ENCODE results near the gene POU1F1. TPM values are rescaled to one million over a fixed set of nuclear protein-coding genes. Genes with fewer than 3 reads are reported as not detected.
"Not testable (repeated sequence)": the region's sequence is repeated elsewhere in the genome, so short reads cannot be mapped to it uniquely, and the experiment has no call there.

The POU1F1 gene, protein sequence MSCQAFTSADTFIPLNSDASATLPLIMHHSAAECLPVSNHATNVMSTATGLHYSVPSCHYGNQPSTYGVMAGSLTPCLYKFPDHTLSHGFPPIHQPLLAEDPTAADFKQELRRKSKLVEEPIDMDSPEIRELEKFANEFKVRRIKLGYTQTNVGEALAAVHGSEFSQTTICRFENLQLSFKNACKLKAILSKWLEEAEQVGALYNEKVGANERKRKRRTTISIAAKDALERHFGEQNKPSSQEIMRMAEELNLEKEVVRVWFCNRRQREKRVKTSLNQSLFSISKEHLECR
- total RNA-seq, result not detected

DNA sequence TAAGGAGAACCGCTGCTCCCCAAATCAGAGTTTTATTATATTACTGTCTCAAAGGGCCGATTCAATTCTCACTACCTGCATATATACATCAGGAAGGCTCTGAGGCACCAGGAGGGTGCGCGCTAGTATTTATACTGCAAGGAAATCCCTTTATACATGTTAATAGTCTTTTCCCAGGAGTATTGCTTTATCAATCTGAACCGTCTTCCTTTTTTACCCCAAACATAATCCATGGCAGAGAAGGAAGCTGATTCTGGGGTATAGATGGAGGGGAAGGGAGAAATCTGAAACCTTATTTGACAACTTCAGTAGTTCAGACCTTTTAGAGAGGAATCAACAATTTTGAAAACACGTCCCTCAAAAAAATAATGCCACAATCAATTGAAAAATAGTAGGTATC is at the start of gene POU1F1:
Gene POU1F1, minus strand, starts transcription at position 101 of the 400 bp plus-strand sequence. CDS start 122 bp downstream, outside the sequence.
- Mint-ChIP-seq H3K27me3 (peaks cover 7% of the 10 kb centered on the region), H3K36me3 (no peaks in the 10 kb centered on the region), H3K27ac (no peak within 1 kb of the TSS), H3K4me3 (no peak within 1 kb of the TSS), H3K9me3 (no peaks in the 10 kb centered on the region), H3K4me1 (ENCODE audit: low read depth) (peaks cover 11% of the 10 kb centered on the region)
- intact Hi-C loops (cut with micrococcal nuclease), result no loop called here
- ChIA-PET CTCF (no interaction called here), POLR2A (no interaction called here)
- DNase-seq, result no peak

DNA sequence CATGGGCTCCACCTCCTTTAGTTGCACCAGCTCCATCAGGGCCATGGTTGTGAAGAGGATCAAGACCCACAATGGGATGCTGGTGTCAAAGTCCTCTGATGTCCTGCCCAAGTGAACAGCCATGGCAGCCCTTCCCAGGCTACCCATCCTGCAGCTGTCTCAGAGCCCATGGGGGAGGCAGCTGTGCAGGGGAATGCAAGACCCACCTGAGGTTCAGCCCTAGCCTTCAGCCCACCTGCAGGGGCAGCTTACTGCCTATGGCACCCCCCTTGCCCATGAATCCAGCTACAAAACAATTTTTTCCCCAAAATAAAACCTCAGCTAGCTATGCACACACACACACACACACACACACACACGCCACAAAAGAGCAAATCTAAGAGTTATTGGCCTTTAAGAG is 48.2 kb upstream of the POU1F1 start:
- intact Hi-C loops (cut with micrococcal nuclease), result no loop called here
- H3K4me1 Mint-ChIP-seq (ENCODE audit: low read depth), result no peaks in the 10 kb centered on the region
- no peak for DNase-seq
- H3K4me3 Mint-ChIP-seq, result no peak overlapping the region
- CTCF ChIA-PET, result interaction anchor here (1.4 kb wide), 1 partner anchor 26 kb away, joined by 4 read pairs; no protein-coding TSS in a partner anchor
- H3K36me3 Mint-ChIP-seq, result no peaks in the 10 kb centered on the region
- H3K9me3 Mint-ChIP-seq, result no peaks in the 10 kb centered on the region
- no peak overlapping the region for H3K27ac Mint-ChIP-seq
- POLR2A ChIA-PET, result no interaction called here
- peaks cover 15% of the 10 kb centered on the region for H3K27me3 Mint-ChIP-seq

DNA sequence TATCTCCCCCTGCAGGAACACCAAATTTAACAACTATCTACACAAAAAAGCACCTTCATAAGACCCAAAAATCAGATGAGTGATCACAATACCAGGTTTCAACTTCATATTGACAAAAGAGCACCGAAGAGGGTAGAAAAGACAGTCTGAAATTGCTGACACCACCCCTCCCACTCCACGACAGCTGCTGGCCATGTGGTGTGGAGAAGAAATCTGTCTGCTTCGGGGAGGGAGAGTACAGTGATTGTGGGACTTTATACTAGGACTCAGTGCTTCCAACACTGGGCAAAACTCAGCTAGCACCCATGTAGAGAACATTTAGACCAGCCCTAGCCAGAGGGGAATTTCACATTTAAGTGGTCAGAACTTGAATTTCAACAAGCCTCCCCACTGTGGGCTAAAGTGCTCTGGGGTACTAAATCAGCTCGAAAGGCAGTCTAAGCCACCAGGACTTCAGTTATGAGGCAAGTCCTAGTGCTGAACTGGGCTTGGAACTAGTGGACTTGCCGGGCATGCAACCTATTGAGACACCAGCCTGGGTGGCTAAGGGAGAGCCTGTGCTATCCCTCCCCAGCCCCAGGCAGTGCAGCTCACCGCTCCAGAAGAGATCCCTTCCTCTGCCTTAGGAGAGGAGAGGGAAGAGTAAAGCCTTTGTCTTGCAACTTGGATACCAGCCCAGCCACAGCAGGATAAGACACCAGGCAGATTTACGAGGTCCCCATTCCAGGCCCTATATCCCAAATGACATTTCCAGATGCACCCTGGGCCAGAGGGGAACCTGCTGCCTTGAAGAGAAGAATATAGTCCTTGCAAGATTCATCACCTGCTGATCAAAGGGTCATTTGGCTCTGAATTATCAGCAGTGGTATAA is 44.6 kb upstream of the POU1F1 start:
- intact Hi-C loops (cut with micrococcal nuclease), result no loop called here
- H3K4me3 Mint-ChIP-seq, result no peak overlapping the region
- ChIA-PET POLR2A (no interaction called here), CTCF (interaction anchor here (0.7 kb wide), 1 partner anchor 19 kb away, joined by 3 read pairs; no protein-coding TSS in a partner anchor)
- no peaks in the 10 kb centered on the region for H3K36me3 Mint-ChIP-seq
- no peak overlapping the region for H3K27ac Mint-ChIP-seq
- H3K9me3 Mint-ChIP-seq, result no peaks in the 10 kb centered on the region
- peaks cover 27% of the 10 kb centered on the region for H3K27me3 Mint-ChIP-seq
- no peak for DNase-seq
- H3K4me1 Mint-ChIP-seq (ENCODE audit: low read depth), result no peaks in the 10 kb centered on the region

DNA sequence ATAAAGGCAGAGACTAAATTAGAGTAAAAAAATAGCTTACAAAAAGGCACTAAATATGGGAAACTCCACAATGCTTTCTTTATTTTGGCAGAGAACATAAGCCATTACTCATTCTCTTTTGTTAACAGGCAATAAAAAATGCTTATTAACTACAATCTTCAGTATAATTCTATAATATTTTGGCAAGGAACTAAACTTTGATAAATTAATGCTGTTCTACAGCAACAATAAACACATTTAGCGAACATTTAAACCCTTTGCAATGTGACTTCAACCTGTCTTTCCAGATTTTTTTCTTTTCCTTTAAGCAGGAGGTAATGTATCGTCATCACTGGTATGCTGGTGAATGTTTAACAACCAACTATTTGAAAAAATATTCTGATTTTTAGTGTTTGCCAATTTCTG is 42.2 kb upstream of the POU1F1 start:
- ChIA-PET POLR2A (no interaction called here), CTCF (interaction anchor here (0.6 kb wide), 1 partner anchor 31 kb away, joined by 3 read pairs; no protein-coding TSS in a partner anchor)

DNA sequence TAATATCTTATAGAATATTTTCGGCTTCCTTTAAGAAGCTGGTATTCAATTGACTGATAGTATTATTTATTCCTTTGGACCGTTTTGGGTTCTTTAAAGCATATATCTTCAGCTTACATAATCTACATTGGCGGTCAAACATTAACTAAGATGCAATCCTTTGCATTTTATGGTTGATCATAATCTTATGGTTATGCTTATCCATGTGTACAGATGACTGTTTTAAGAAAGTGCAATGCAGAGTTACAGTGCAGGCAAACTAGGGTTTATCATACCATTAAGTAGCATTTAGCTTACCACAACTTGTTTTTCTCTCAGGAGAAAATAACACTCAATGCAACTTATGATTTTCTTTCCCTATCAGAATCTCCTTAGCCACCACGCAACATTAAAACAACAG is 41.4 kb upstream of the POU1F1 start:
- CTCF ChIA-PET, result interaction anchor here (1.0 kb wide), 1 partner anchor 19 kb away, joined by 3 read pairs; no protein-coding TSS in a partner anchor
- Mint-ChIP-seq H3K9me3 (no peaks in the 10 kb centered on the region), H3K36me3 (no peaks in the 10 kb centered on the region), H3K4me1 (ENCODE audit: low read depth) (peaks cover 5% of the 10 kb centered on the region), H3K4me3 (no peak overlapping the region), H3K27me3 (peaks cover 24% of the 10 kb centered on the region), H3K27ac (no peak overlapping the region)
- POLR2A ChIA-PET, result no interaction called here
- DNase-seq, result no peak
- intact Hi-C loops (cut with micrococcal nuclease), result no loop called here

More for the DNA sequence above, 42.2 kb upstream of the POU1F1 start:
- intact Hi-C loops (cut with micrococcal nuclease), result no loop called here
- no peaks in the 10 kb centered on the region for H3K9me3 Mint-ChIP-seq
- H3K4me1 Mint-ChIP-seq (ENCODE audit: low read depth), result peaks cover under 1% of the 10 kb centered on the region
- no peak overlapping the region for H3K27ac Mint-ChIP-seq
- DNase-seq, result no peak
- H3K4me3 Mint-ChIP-seq, result no peak overlapping the region
- no peaks in the 10 kb centered on the region for H3K36me3 Mint-ChIP-seq
- H3K27me3 Mint-ChIP-seq, result peaks cover 26% of the 10 kb centered on the region

DNA sequence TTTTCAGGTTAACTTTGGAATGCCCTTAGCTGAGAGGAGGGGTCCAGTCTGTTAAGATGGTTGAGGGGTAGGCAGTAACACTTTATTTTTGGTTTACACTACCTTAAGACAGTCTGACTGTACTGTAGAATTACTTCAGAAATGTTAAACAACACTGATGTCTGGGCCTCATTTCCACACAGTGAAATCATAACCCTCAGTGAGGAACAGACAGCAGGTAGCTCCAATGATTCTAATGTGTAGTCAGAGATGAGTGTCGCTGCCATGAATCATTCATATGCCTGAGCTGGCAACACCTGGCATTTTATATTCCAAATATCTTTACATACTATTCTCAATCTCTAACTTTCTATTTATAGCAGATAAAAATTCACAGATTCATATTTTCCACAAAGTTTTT is 37.3 kb upstream of the POU1F1 start:
- peaks cover 8% of the 10 kb centered on the region for H3K27me3 Mint-ChIP-seq
- no peaks in the 10 kb centered on the region for H3K9me3 Mint-ChIP-seq
- no peak overlapping the region for H3K4me3 Mint-ChIP-seq
- DNase-seq, result peak; percentile 22
- ChIA-PET POLR2A (interaction anchor here (1.0 kb wide), 1 partner anchor 20 kb away, joined by 5 read pairs; no protein-coding TSS in a partner anchor), CTCF (interaction anchor here (1.0 kb wide), 2 partner anchors 15 to 20 kb away, joined by 4 read pairs; no protein-coding TSS in a partner anchor)
- H3K36me3 Mint-ChIP-seq, result no peaks in the 10 kb centered on the region
- intact Hi-C loops (cut with micrococcal nuclease), result loop anchor here (1.0 kb wide), 3 partner anchors 20 to 802 kb away; no protein-coding TSS in a partner anchor
- H3K27ac Mint-ChIP-seq, result no peak overlapping the region
- H3K4me1 Mint-ChIP-seq (ENCODE audit: low read depth), result peaks cover 13% of the 10 kb centered on the region

DNA sequence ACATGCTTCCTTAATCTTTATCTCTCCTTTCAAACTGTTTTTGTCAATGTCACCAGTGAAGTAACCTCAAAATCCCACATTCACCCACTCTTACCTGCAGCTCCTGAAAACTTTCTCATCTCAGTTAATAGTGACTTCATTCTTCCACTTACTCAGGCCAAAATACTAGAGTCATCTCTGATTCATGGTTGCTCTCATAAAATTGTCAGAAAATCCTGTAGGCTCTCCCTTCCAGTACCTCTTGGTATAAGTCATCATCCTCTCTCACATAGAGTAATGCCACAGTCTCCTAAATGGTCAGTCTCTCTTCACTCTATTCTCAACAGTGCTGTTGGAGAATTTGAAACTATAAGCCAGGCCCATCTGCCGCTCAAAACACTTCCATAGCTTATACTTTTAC is 34.9 kb upstream of the POU1F1 start:
- ChIA-PET CTCF (interaction anchor here (0.5 to 1.5 kb wide), 2 partner anchors 52 to 690 kb away, joined by 3 to 4 read pairs; no protein-coding TSS in a partner anchor), POLR2A (no interaction called here)
- H3K36me3 Mint-ChIP-seq, result no peaks in the 10 kb centered on the region
- no peak overlapping the region for H3K27ac Mint-ChIP-seq
- no peak overlapping the region for H3K4me3 Mint-ChIP-seq
- H3K4me1 Mint-ChIP-seq (ENCODE audit: low read depth), result peaks cover 13% of the 10 kb centered on the region
- H3K27me3 Mint-ChIP-seq, result peaks cover 4% of the 10 kb centered on the region
- no peak for DNase-seq
- intact Hi-C loops (cut with micrococcal nuclease), result no loop called here
- no peaks in the 10 kb centered on the region for H3K9me3 Mint-ChIP-seq

DNA sequence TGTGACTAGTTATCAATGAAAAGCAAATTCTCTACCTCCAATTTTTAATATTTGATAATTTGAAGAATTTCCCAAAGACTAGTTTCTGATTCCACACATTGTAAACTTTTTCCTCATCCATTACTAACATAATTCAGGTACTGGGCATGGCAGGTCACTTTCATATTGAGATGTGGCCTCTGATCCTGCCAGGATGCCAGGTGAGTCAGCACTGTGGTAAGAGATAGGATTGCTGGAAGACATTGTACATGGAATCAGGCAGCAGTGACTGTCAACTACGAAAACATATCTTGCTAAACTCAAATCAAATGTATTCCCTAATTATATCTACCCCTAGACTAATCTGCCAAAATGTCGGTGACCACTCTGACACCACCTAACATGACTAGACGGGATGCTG is 33.2 kb upstream of the POU1F1 start:
- Mint-ChIP-seq H3K9me3 (no peaks in the 10 kb centered on the region), H3K27me3 (peaks cover 5% of the 10 kb centered on the region), H3K4me3 (no peak overlapping the region), H3K36me3 (no peaks in the 10 kb centered on the region), H3K27ac (no peak overlapping the region), H3K4me1 (ENCODE audit: low read depth) (peaks cover 13% of the 10 kb centered on the region)
- no peak for DNase-seq
- ChIA-PET POLR2A (no interaction called here), CTCF (interaction anchor here (1.1 kb wide), 1 partner anchor 11 kb away, joined by 3 read pairs; no protein-coding TSS in a partner anchor)
- intact Hi-C loops (cut with micrococcal nuclease), result no loop called here

DNA sequence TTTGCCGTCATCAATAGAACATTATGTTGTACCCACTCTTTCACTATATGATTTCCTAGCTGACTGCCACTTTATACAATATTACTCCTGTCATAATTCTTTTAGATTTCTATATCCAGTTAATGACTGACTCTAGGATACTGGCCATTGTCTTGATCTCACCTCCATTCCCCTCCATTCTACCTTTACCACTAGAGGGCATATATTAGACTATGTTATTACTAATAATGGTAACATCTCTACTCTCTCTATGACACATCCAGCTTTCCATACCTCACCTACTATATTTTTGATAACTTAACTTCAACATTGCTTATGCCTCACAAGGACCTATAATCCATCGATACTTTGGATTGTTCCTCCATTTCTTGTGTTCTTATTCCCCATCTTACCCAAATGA is 31.4 kb upstream of the POU1F1 start:
- Mint-ChIP-seq H3K4me3 (no peak overlapping the region), H3K27ac (no peak overlapping the region), H3K36me3 (no peaks in the 10 kb centered on the region), H3K27me3 (peaks cover 7% of the 10 kb centered on the region), H3K4me1 (ENCODE audit: low read depth) (peaks cover 7% of the 10 kb centered on the region), H3K9me3 (no peaks in the 10 kb centered on the region)
- ChIA-PET CTCF (no interaction called here), POLR2A (no interaction called here)
- DNase-seq, result no peak
- intact Hi-C loops (cut with micrococcal nuclease), result no loop called here

DNA sequence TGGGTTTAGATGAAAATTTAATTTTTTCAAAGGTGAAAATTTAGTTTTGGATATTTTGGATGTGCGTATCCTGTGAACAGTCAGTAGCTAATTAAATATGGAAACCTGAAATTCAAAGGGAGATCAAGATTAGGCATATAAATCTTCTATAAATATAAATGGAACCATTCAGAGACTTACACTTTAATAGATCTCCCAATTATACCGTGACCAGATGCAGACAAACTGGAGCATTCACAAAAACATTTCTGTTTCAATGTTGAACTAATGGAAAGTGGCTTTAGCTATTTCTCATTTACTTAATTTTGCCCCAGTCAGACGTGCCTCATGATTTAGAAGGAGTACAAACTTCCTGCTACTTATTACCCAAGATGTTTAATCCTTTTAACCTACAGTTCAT is 29.1 kb upstream of the POU1F1 start:
- Mint-ChIP-seq H3K4me1 (ENCODE audit: low read depth) (no peaks in the 10 kb centered on the region), H3K27me3 (peaks cover 10% of the 10 kb centered on the region), H3K9me3 (no peaks in the 10 kb centered on the region), H3K27ac (no peak overlapping the region), H3K4me3 (no peak overlapping the region), H3K36me3 (no peaks in the 10 kb centered on the region)
- POLR2A ChIA-PET, result no interaction called here
- CTCF ChIA-PET, result no interaction called here
- no peak for DNase-seq
- intact Hi-C loops (cut with micrococcal nuclease), result no loop called here

DNA sequence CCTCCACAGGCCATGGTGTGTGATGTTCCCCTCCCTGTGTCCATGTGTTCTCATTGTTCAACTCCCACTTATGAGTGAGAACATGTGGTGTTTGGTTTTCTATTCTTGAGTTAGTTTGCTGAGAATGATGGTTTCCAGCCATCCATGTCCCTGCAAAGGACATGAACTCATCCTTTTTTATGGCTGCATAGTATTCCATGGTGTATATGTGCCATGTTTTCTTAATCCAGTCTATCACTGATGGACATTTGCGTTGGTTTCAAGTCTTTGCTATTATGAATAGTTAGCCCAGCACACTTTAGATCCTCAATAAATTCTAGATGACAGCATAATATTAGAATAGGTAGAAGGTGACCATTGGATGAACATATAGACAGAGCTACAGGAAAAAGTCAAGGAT is 28.6 kb upstream of the POU1F1 start:
- H3K4me3 Mint-ChIP-seq; DNase-seq; H3K27ac Mint-ChIP-seq; CTCF ChIA-PET; H3K27me3 Mint-ChIP-seq; H3K9me3 Mint-ChIP-seq; POLR2A ChIA-PET; intact Hi-C loops (cut with micrococcal nuclease); H3K4me1 Mint-ChIP-seq (ENCODE audit: low read depth); H3K36me3 Mint-ChIP-seq: not testable (repeated sequence)

DNA sequence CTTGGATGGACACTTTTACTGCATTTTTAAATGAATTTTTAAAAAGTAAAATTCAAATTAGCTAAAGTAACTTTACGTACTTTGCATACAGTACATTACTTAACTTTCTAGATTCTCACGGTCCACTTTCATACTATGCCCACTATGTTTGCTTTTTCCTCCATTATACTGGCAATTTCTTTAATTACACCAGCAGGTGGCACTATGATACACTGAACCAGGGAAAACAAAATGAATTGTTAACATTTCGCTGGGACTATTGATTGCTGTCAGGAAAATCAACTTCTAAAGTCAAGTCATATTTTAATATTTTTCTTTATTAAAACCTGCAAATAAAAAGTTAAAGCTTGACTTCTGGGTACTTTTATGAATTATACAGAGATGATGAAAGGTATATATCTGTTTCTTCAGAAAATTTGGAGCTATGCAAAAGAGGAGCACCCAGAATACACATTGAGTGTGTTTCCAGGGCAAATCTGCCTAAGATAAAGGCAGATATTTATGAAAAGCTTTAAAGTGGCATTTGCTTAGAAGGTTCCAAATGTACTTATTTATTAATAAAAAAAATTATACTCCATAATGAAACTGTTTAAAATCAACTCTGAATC is 21.8 kb upstream of the POU1F1 start:
- H3K4me3 Mint-ChIP-seq, result no peak overlapping the region
- H3K4me1 Mint-ChIP-seq (ENCODE audit: low read depth), result peaks cover 2% of the 10 kb centered on the region
- H3K36me3 Mint-ChIP-seq, result no peaks in the 10 kb centered on the region
- H3K27me3 Mint-ChIP-seq, result peaks cover 5% of the 10 kb centered on the region
- ChIA-PET CTCF (interaction anchor here (0.6 to 2.7 kb wide), 36 partner anchors 11 to 834 kb away, joined by 3 to 37 read pairs (median 4); no protein-coding TSS in a partner anchor), POLR2A (no interaction called here)
- intact Hi-C loops (cut with micrococcal nuclease), result loop anchor here (1.0 to 2.0 kb wide), 4 partner anchors 52 to 707 kb away; no protein-coding TSS in a partner anchor
- H3K27ac Mint-ChIP-seq, result no peak overlapping the region
- no peak for DNase-seq
- H3K9me3 Mint-ChIP-seq, result peaks cover 2% of the 10 kb centered on the region
